Measurements from ENCODE around the gene KCTD8. TPM values are rescaled to one million over a fixed set of nuclear protein-coding genes. Genes with fewer than 3 reads are reported as not detected.

Gene KCTD8
- total and polyA plus RNA-seq, 2 donors (not counting 3 experiments of a cell fraction or from before 2014, with no cell fraction given), result 0.36 to 0.80 TPM

GRCh38 chr4:44319129-44319528, 129.5 kb downstream of the KCTD8 start:
- intact Hi-C loops (cut with micrococcal nuclease) (no loop called here), dilution Hi-C loops (cut with MboI; ENCODE audit: extremely low pct_ligation_motif_present, low sequenced_read_pairs) (no loop called here)
- no peaks in the 10 kb centered on the region for H3K9me3 ChIP-seq (replicated peaks; ENCODE audit: control insufficient read depth, insufficient read depth, low read length)
- TF ChIP-seq MYC (IDR thresholded peaks at IDR 0.05; ENCODE audit: low read depth, low read length) (no peak), GATA2 (IDR thresholded peaks at IDR 0.05; ENCODE audit: insufficient read depth, insufficient read length, low read depth, low read length) (no peak), POLR2AphosphoS5 (IDR thresholded peaks at IDR 0.05; ENCODE audit: insufficient read depth, low read depth, low read length) (no peak), FOS (IDR thresholded peaks at IDR 0.05; ENCODE audit: borderline replicate concordance, insufficient read depth, low read length) (no peak), EZH2 (IDR thresholded peaks at IDR 0.05; ENCODE audit: borderline replicate concordance, low read depth, low read length, severe bottlenecking) (no peak), JUN (IDR thresholded peaks at IDR 0.05; ENCODE audit: borderline replicate concordance, insufficient read depth, insufficient read length, low read depth) (no peak), CTCF (IDR thresholded peaks at IDR 0.05; ENCODE audit: extremely low read depth in 1 of 2, insufficient read depth in 1 of 2, low read depth in 1 of 2, low read length in 2 of 2) (no peak), MAX (IDR thresholded peaks at IDR 0.05; ENCODE audit: insufficient read depth, insufficient read length) (no peak), POLR2A (IDR thresholded peaks at IDR 0.05; ENCODE audit: low read depth, low read length) (no peak)
- POLR2A ChIA-PET, result no interaction called here
- DNase-seq (ENCODE audit: low read depth, low spot score) (no peak), FAIRE-seq (no peak)
- H3K4me3 ChIP-seq (replicated peaks in 1 of 3; ENCODE audit: insufficient read depth in 1 of 3, low read depth in 1 of 3, low read length in 3 of 3), result no peak overlapping the region
- H3K9ac ChIP-seq (replicated peaks; ENCODE audit: extremely low read depth, insufficient read depth, low read length), result no peak overlapping the region
- no peaks in the 10 kb centered on the region for H3K79me2 ChIP-seq (ENCODE audit: control insufficient read depth, insufficient read depth, low read length)
- no peaks in the 10 kb centered on the region for H3K36me3 ChIP-seq (ENCODE audit: control insufficient read depth in 2 of 2, extremely low read depth in 1 of 2, insufficient read depth in 2 of 2, low read length in 2 of 2)
- no peak overlapping the region for H3K27ac ChIP-seq (ENCODE audit: insufficient read depth, low read depth, low read length)
- H3K4me1 ChIP-seq (ENCODE audit: control insufficient read depth, extremely low read depth, insufficient read depth, low read length), result no peaks in the 10 kb centered on the region
- no peak overlapping the region for H3K4me2 ChIP-seq (ENCODE audit: insufficient read depth, low read length)
- no peaks in the 10 kb centered on the region for H3K9me1 ChIP-seq (replicated peaks; ENCODE audit: control insufficient read depth, extremely low read depth, insufficient read depth, low read length)
- H2AFZ ChIP-seq (ENCODE audit: low read depth, low read length), result no peak overlapping the region
- BruUV-seq (replicated peaks), result no TSS peak
- H4K20me1 ChIP-seq (replicated peaks; ENCODE audit: control insufficient read depth, extremely low read depth, insufficient read depth, low read length), result no peaks in the 10 kb centered on the region
- no peaks in the 10 kb centered on the region for H3K27me3 ChIP-seq (ENCODE audit: control insufficient read depth in 2 of 2, insufficient read depth in 2 of 2, low read length in 2 of 2)
- CTCF ChIA-PET, result no interaction called here
